Keratinocyte (primary cell): Measurements from ENCODE around the gene PARP11. TPM values are rescaled to one million over a fixed set of nuclear protein-coding genes. Genes with fewer than 3 reads are reported as not detected.

ENCODE experiments used
- DNase-seq: peaks from one replicate; pipeline ENCODE4 v3.0.0-alpha.2; 2011; ENCODE audit warnings: low read depth, missing footprints, low spot score
- FAIRE-seq: peaks from 2 replicates; lab custom pipeline; 2011; peaks lifted over from hg19 to GRCh38; lab: Jason Lieb, UNC
- H2AFZ ChIP-seq: 2 replicates; pipeline ENCODE4 v1.6.0; 2012; ENCODE audit warnings: low read length, control low read depth, inconsistent platforms; ENCODE audit not compliant: control insufficient read depth
- H3K27ac ChIP-seq: 2 replicates; pipeline ENCODE4 v1.5.1; 2011; ENCODE audit warnings: low read length; ENCODE audit not compliant: control insufficient read depth, insufficient read depth
- H3K27me3 ChIP-seq: 3 replicates; pipeline ENCODE4 v1.6.0; 2011; ENCODE audit warnings: low read length; ENCODE audit not compliant: control insufficient read depth, insufficient read depth; ENCODE audit errors: extremely low read depth
- H3K36me3 ChIP-seq, 2 experiments: 2 replicates in 1 of 2; 3 replicates in 1 of 2; pipeline ENCODE4 v1.5.1; 2011; ENCODE audit warnings: low read length in 2 of 2, mild to moderate bottlenecking in 1 of 2; ENCODE audit not compliant: control insufficient read depth in 2 of 2, insufficient read depth in 2 of 2; ENCODE audit errors: extremely low read depth in 1 of 2
- H3K4me1 ChIP-seq: 3 replicates; pipeline ENCODE4 v1.5.1; 2011; ENCODE audit warnings: low read length; ENCODE audit not compliant: control insufficient read depth, insufficient read depth; ENCODE audit errors: extremely low read depth
- H3K4me2 ChIP-seq: 3 replicates; pipeline ENCODE4 v1.6.0; 2011; ENCODE audit warnings: low read depth, low read length; ENCODE audit not compliant: control insufficient read depth, insufficient read depth; ENCODE audit errors: extremely low read depth
- H3K4me3 ChIP-seq, 3 experiments: fragments of 200-600 bp in 1 of 3; sonication (generic) in 1 of 3; 2 replicates in 2 of 3; 3 replicates in 1 of 3; pipeline ENCODE4 v1.5.1; 2011 to 2016; ENCODE audit warnings: low read length in 3 of 3, mild to moderate bottlenecking in 3 of 3, control low read depth in 2 of 3, inconsistent platforms in 1 of 3, low read depth in 1 of 3, mixed read lengths in 1 of 3, mixed run types in 1 of 3, moderate library complexity in 1 of 3; ENCODE audit not compliant: control insufficient read depth in 2 of 3, insufficient read depth in 2 of 3; ENCODE audit errors: extremely low read depth in 1 of 3
- H3K79me2 ChIP-seq: 2 replicates; pipeline ENCODE4 v1.6.0; 2012; ENCODE audit warnings: low read length; ENCODE audit not compliant: control insufficient read depth, insufficient read depth
- H3K9ac ChIP-seq: 3 replicates; pipeline ENCODE4 v1.6.0; 2011; ENCODE audit warnings: low read length; ENCODE audit not compliant: control insufficient read depth, insufficient read depth; ENCODE audit errors: extremely low read depth
- H3K9me1 ChIP-seq: 3 replicates; pipeline ENCODE4 v1.6.0; 2011; ENCODE audit warnings: low read length; ENCODE audit not compliant: control insufficient read depth, insufficient read depth; ENCODE audit errors: extremely low read depth
- H3K9me3 ChIP-seq: 2 replicates; pipeline ENCODE4 v1.5.1; 2012; ENCODE audit warnings: low read depth, low read length; ENCODE audit not compliant: control insufficient read depth
- H4K20me1 ChIP-seq: 3 replicates; pipeline ENCODE4 v1.6.0; 2011; ENCODE audit warnings: low read length; ENCODE audit not compliant: control insufficient read depth, insufficient read depth; ENCODE audit errors: extremely low read depth
- CTCF ChIP-seq, 3 experiments: IDR thresholded peaks in 1 of 3; conservative IDR thresholded peaks in 1 of 3; optimal IDR thresholded peaks in 1 of 3; 2 replicates in 2 of 3; 3 replicates in 1 of 3; pipeline versions ENCODE3 to v1.5.1; 2011; ENCODE audit warnings: low read length in 3 of 3, mild to moderate bottlenecking in 3 of 3, moderate library complexity in 2 of 3, control low read depth in 1 of 3, inconsistent platforms in 1 of 3; ENCODE audit not compliant: insufficient read depth in 2 of 3; ENCODE audit errors: extremely low read depth in 1 of 3
- EZH2 ChIP-seq: IDR thresholded peaks from one replicate; pipeline ENCODE4 v1.6.1; 2012; ENCODE audit warnings: inconsistent platforms, mild to moderate bottlenecking, low read length, moderate library complexity
- dilution Hi-C: fragments of 300-500 bp; cut with MboI; formaldehyde crosslinking; loops from one replicate; pipeline ENCODE4 v1.7.0; 2020; ENCODE audit warnings: low sequenced_read_pairs; ENCODE audit not compliant: extremely low pct_ligation_motif_present
- polyA plus RNA-seq, 5 experiments: library from polyadenylated mRNA; depleted of rRNA in 3 of 5; stranded (reverse) in 3 of 5; stranded (forward) in 1 of 5; unstranded in 1 of 5; fragments of >200 nt; gene quantifications; 1 replicate in 1 of 5; 2 replicates in 3 of 5; 3 replicates in 1 of 5; pipeline versions ENCODE4 v1.2.1 to v1.2.3, GENCODE V29; 2011 to 2012; ENCODE audit warnings: missing spikeins in 2 of 5, low read depth in 1 of 5, low replicate concordance in 1 of 5

PARP11 gene
- polyA plus RNA-seq, 1 donor (not counting 4 experiments of a cell fraction or from before 2014, with no cell fraction given), result 5.4 TPM

GRCh38 chr12:3815094-3815766 is 58.0 kb downstream of the PARP11 start:
- no peaks in the 10 kb centered on the region for H3K9me3 ChIP-seq
- no peak overlapping the region for H3K27ac ChIP-seq
- dilution Hi-C loops, result no loop called here
- DNase-seq, result no peak
- no peaks in the 10 kb centered on the region for H4K20me1 ChIP-seq
- no peak for FAIRE-seq
- no peaks in the 10 kb centered on the region for H3K9me1 ChIP-seq
- no peak overlapping the region for H3K4me3 ChIP-seq
- H3K27me3 ChIP-seq, result no peaks in the 10 kb centered on the region
- no peaks in the 10 kb centered on the region for H3K36me3 ChIP-seq
- no peak overlapping the region for H3K9ac ChIP-seq
- H3K79me2 ChIP-seq, result no peaks in the 10 kb centered on the region
- no peak for TF ChIP-seq EZH2
- TF ChIP-seq CTCF (optimal IDR thresholded peaks at IDR 0.05 in 1 of 3, IDR thresholded peaks at IDR 0.05 in 1 of 3, conservative IDR thresholded peaks at IDR 0.05 in 1 of 3; ENCODE audit: extremely low read depth in 1 of 3, insufficient read depth in 2 of 3, low read length in 3 of 3), result no peak
- H3K4me1 ChIP-seq, result no peaks in the 10 kb centered on the region
- H2AFZ ChIP-seq, result no peak overlapping the region
- no peak overlapping the region for H3K4me2 ChIP-seq

GRCh38 chr12:3810540-3810939 is 62.7 kb downstream of the PARP11 start:
- H3K9me1 ChIP-seq, result no peaks in the 10 kb centered on the region
- H3K4me3 ChIP-seq, result no peak overlapping the region
- no peaks in the 10 kb centered on the region for H4K20me1 ChIP-seq
- H3K9me3 ChIP-seq, result no peaks in the 10 kb centered on the region
- H3K27ac ChIP-seq, result no peak overlapping the region
- no peaks in the 10 kb centered on the region for H3K79me2 ChIP-seq
- no peak overlapping the region for H3K9ac ChIP-seq
- no peak overlapping the region for H2AFZ ChIP-seq
- no peaks in the 10 kb centered on the region for H3K36me3 ChIP-seq
- FAIRE-seq, result no peak
- dilution Hi-C loops, result no loop called here
- H3K27me3 ChIP-seq, result no peaks in the 10 kb centered on the region
- no peak overlapping the region for H3K4me2 ChIP-seq
- H3K4me1 ChIP-seq, result no peaks in the 10 kb centered on the region
- no peak for DNase-seq
- TF ChIP-seq EZH2, result no peak

GRCh38 chr12:3810016-3810370 is 63.2 kb downstream of the PARP11 start:
- Histone ChIP-seq H3K9me1 (no peaks in the 10 kb centered on the region), H3K9ac (no peak overlapping the region), H3K79me2 (no peaks in the 10 kb centered on the region), H3K9me3 (no peaks in the 10 kb centered on the region), H3K36me3 (no peaks in the 10 kb centered on the region), H3K4me1 (no peaks in the 10 kb centered on the region), H2AFZ (no peak overlapping the region), H4K20me1 (no peaks in the 10 kb centered on the region), H3K27ac (no peak overlapping the region), H3K4me2 (no peak overlapping the region), H3K4me3 (no peak overlapping the region), H3K27me3 (no peaks in the 10 kb centered on the region)
- TF ChIP-seq EZH2, result no peak
- TF ChIP-seq CTCF (optimal IDR thresholded peaks at IDR 0.05 in 1 of 3, IDR thresholded peaks at IDR 0.05 in 1 of 3, conservative IDR thresholded peaks at IDR 0.05 in 1 of 3; ENCODE audit: extremely low read depth in 1 of 3, insufficient read depth in 2 of 3, low read length in 3 of 3), result no peak
- FAIRE-seq, result no peak
- dilution Hi-C loops, result no loop called here
- DNase-seq, result no peak
